K562 (cell line): ENCODE data around the gene ARPC2. TPM values are rescaled to one million over a fixed set of nuclear protein-coding genes. Genes with fewer than 3 reads are reported as not detected.

Source experiments
- ATF3 ChIP-seq, 2 experiments: fragments of 450-650 bp in 1 of 2; sonication (generic) in 1 of 2; formaldehyde crosslinking in 1 of 2; IDR thresholded peaks in 1 of 2; conservative IDR thresholded peaks in 1 of 2; 2 replicates each; pipeline versions ENCODE4 v1.6.1 to v1.8.1; 2016 to 2023; ENCODE audit warnings: mild to moderate bottlenecking in 2 of 2, moderate library complexity in 2 of 2, inconsistent platforms in 1 of 2, missing genetic modification reagents in 1 of 2
- BCOR ChIP-seq: fragments of 450-650 bp; IDR thresholded peaks from 2 replicates; pipeline ENCODE4 v1.6.1; 2016
- C11orf30 ChIP-seq: fragments of 450-650 bp; IDR thresholded peaks from 2 replicates; pipeline ENCODE4 v1.6.1; 2016; ENCODE audit warnings: low read depth, mild to moderate bottlenecking
- E2F6 ChIP-seq, 2 experiments: IDR thresholded peaks; 2 replicates each; pipeline ENCODE4 v1.6.1; 2011; ENCODE audit warnings: borderline replicate concordance in 1 of 2, control low read depth in 1 of 2, low read depth in 1 of 2, low read length in 1 of 2, mild to moderate bottlenecking in 1 of 2, mixed read lengths in 1 of 2, moderate library complexity in 1 of 2; ENCODE audit not compliant: insufficient read depth in 1 of 2, insufficient read length in 1 of 2, poor library complexity in 1 of 2, severe bottlenecking in 1 of 2; ENCODE audit errors: extremely low read depth in 1 of 2
- ETS1 ChIP-seq: conservative IDR thresholded peaks from 2 replicates; pipeline ENCODE4 v1.6.1; 2011; ENCODE audit warnings: low read depth, mild to moderate bottlenecking, low read length; ENCODE audit not compliant: control insufficient read depth
- HDAC1 ChIP-seq, 2 experiments: fragments of 450-650 bp; IDR thresholded peaks; 2 replicates each; pipeline ENCODE4 v1.6.1; 2016 to 2017; ENCODE audit warnings: inconsistent platforms in 1 of 2, mild to moderate bottlenecking in 1 of 2, moderate library complexity in 1 of 2
- JUND ChIP-seq, 2 experiments: IDR thresholded peaks; 2 replicates in 1 of 2; 3 replicates in 1 of 2; pipeline ENCODE4 v1.6.1; 2011; ENCODE audit warnings: borderline replicate concordance in 2 of 2, low read depth in 2 of 2, low read length in 2 of 2, improper control_type of control experiment in 1 of 2, missing biosample characterization in 1 of 2, missing genetic modification characterization in 1 of 2, missing genetic modification reagents in 1 of 2
- MAFG ChIP-seq: fragments of 450-650 bp; conservative IDR thresholded peaks from 2 replicates; pipeline ENCODE4 v1.6.1; 2016; ENCODE audit warnings: missing genetic modification characterization, missing compliant biosample characterization
- MAX ChIP-seq: sonication (generic); formaldehyde crosslinking; IDR thresholded peaks from 2 replicates; pipeline ENCODE4 v1.9.0; 2022; ENCODE audit warnings: mild to moderate bottlenecking, missing genetic modification reagents
- MYC ChIP-seq, 2 experiments: fragments of 250-450 bp in 1 of 2; sonication (Bioruptor Pico) in 1 of 2; IDR thresholded peaks; 2 replicates each; pipeline versions ENCODE4 v1.5.1 to v1.6.1; 2012 to 2021; ENCODE audit warnings: low read depth in 2 of 2, borderline replicate concordance in 1 of 2, improper control_type of control experiment in 1 of 2, low read length in 1 of 2, mild to moderate bottlenecking in 1 of 2, moderate library complexity in 1 of 2
- VEZF1 ChIP-seq: fragments of 200-800 bp; sonication (Bioruptor generic); IDR thresholded peaks from 2 replicates; pipeline ENCODE4 v1.6.1; 2017; ENCODE audit warnings: missing genetic modification characterization, missing compliant biosample characterization
- polyA plus RNA-seq, 8 experiments: library from polyadenylated mRNA; depleted of rRNA in 4 of 8; stranded (reverse) in 5 of 8; unstranded in 3 of 8; fragments of >200 nt; fragmentation: Nextera tagmentation in 2 of 8; fragmentation: Illumina TruSeq in 1 of 8; extraction: Ambion mirVana in 2 of 8; extraction: Trizol in 1 of 8; gene quantifications; 2 replicates each; pipeline versions ENCODE4 v1.2.1 to v1.2.3, GENCODE V29; 2011 to 2014; ENCODE audit warnings: inconsistent platforms in 1 of 8, missing spikeins in 1 of 8
- total RNA-seq, 7 experiments: library from RNA; depleted of rRNA in 6 of 7; stranded (reverse); fragments of >200 nt in 6 of 7; fragmentation: Illumina TruSeq in 2 of 7; extraction: Trizol in 2 of 7; gene quantifications; 2 replicates each; pipeline versions ENCODE4 v1.2.1 to v1.2.3, GENCODE V29; 2011 to 2021; ENCODE audit warnings: low replicate concordance in 1 of 7

The ARPC2 gene
- total and polyA plus RNA-seq, 9 of the 15 experiments (the other 6 are each of a cell fraction or from before 2014, with no cell fraction given), result 81.9 to 187 (median 103) TPM

GRCh38 chr2:218284106-218284811 lies 67.3 kb downstream of the ARPC2 start (continued):
- TF ChIP-seq E2F6 (IDR thresholded peaks at IDR 0.05; ENCODE audit: borderline replicate concordance in 1 of 2, extremely low read depth in 1 of 2, insufficient read depth in 1 of 2, insufficient read length in 1 of 2, low read depth in 1 of 2, low read length in 1 of 2, poor library complexity in 1 of 2, severe bottlenecking in 1 of 2) (peak in 1 of 2 experiments; percentile 34), ETS1 (no peak), C11orf30 (peak; percentile 71), MYC (IDR thresholded peaks at IDR 0.05; ENCODE audit: low read depth, low read length) (peak; percentile 66), MYC (CRISPR knock-in tag; IDR thresholded peaks at IDR 0.05; ENCODE audit: borderline replicate concordance, low read depth) (no peak), JUND (IDR thresholded peaks at IDR 0.05; ENCODE audit: borderline replicate concordance, low read depth, low read length) (peak; percentile 53; the same call in 1 of the 2 replicates), JUND (tag; IDR thresholded peaks at IDR 0.05; ENCODE audit: borderline replicate concordance, low read depth, low read length) (peak; percentile 12; the same call in 1 of the 3 replicates), MAX (peak; percentile 66), HDAC1 (IDR thresholded peaks at IDR 0.05) (0 out of 4 replicates have a peak, but pooled peaks of 1 of the 2 experiments have one; percentile 50), ATF3 (IDR thresholded peaks at IDR 0.05) (0 out of 2 replicates have a peak, but pooled peaks have one; percentile 23), ATF3 (CRISPR knock-in tag; conservative IDR thresholded peaks at IDR 0.05) (no peak), VEZF1 (peak; percentile 44), MAFG (tag) (peak; percentile 32; the same call in 1 of the 2 replicates), BCOR (0 out of 2 replicates have a peak, but pooled peaks have one; percentile 37)
